Measurements from ENCODE around the gene SLC2A5. TPM values are rescaled to one million over a fixed set of nuclear protein-coding genes. Genes with fewer than 3 reads are reported as not detected.

Gene SLC2A5
- total RNA-seq, 1 experiment from 2014 or later: 0.61 TPM

DNA sequence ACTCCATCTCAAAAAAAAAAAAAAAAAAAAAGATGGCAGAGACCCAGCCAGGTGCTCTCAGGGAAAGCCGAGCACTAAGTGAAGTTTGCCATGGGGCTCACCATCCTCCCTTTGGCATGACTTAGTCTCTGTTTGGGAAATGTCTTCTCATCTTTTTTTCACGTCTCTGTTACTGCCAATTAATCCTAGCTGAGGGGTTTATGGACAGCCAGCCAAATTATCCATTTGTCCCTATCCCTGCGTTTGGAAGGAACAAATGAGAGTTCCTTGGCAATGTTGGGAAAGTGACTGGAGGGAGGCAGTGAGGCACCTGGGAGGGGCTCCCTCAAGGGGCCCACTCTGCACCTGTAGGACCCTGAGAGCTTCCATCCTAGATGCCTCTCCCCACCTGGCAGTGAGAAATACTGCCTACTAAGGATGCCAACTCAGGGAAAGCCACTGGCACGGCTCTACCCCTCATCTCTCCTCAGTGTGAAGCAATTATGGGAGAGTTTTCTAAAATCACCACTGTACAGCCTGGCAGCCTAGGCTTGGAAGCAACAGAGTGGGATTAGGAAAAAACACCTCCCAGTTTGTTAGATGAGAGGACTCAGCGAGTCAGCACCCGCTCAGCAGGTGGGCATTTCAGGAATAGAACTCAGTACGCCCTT is 23.4 kb downstream of the SLC2A5 start:
- TF ChIP-seq, protein P1, sequence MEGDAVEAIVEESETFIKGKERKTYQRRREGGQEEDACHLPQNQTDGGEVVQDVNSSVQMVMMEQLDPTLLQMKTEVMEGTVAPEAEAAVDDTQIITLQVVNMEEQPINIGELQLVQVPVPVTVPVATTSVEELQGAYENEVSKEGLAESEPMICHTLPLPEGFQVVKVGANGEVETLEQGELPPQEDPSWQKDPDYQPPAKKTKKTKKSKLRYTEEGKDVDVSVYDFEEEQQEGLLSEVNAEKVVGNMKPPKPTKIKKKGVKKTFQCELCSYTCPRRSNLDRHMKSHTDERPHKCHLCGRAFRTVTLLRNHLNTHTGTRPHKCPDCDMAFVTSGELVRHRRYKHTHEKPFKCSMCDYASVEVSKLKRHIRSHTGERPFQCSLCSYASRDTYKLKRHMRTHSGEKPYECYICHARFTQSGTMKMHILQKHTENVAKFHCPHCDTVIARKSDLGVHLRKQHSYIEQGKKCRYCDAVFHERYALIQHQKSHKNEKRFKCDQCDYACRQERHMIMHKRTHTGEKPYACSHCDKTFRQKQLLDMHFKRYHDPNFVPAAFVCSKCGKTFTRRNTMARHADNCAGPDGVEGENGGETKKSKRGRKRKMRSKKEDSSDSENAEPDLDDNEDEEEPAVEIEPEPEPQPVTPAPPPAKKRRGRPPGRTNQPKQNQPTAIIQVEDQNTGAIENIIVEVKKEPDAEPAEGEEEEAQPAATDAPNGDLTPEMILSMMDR (IDR thresholded peaks at IDR 0.05; ENCODE audit: unreplicated experiment): no peak
- Mint-ChIP-seq H3K36me3 (ENCODE audit: insufficient read depth, unreplicated experiment) (no peaks in the 10 kb centered on the region), H3K4me1 (ENCODE audit: insufficient read depth, unreplicated experiment) (no peaks in the 10 kb centered on the region), H3K27me3 (ENCODE audit: insufficient read depth, unreplicated experiment) (no peaks in the 10 kb centered on the region), H3K9me3 (ENCODE audit: unreplicated experiment) (no peaks in the 10 kb centered on the region), H3K4me3 (ENCODE audit: unreplicated experiment) (no peak overlapping the region), H3K27ac (ENCODE audit: low read depth, unreplicated experiment) (no peak overlapping the region)
- intact Hi-C loops (cut with micrococcal nuclease): no loop called here
- no TSS peak for BruUV-seq (replicated peaks)
- no peak for DNase-seq (ENCODE audit: unreplicated experiment)
- CTCF ChIA-PET: interaction anchor here (0.7 kb wide), 1 partner anchor 156 kb away, joined by 3 read pairs; no protein-coding TSS in a partner anchor
- POLR2A ChIA-PET: no interaction called here

DNA sequence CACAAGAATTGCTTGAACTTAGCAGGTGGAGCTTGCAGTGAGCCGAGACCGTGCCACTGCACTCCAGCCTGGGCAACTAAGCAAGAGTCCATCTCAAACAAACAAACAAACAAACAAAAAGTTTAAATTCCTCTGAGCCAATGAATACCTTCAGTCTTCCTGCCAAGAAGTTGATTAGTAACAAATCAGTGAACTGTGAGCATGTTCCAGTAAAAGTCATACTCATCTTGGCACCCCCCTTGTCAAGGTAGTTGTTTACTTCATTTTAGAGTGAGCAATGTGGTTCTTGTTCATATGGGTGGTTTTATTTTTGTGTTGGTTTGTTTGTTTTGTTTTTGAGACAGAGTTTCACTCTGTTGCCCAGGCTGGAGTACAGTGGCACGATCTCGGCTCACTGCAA is 25.2 kb downstream of the SLC2A5 start:
- TF ChIP-seq, protein P1 (IDR thresholded peaks at IDR 0.05; ENCODE audit: unreplicated experiment): no peak
- no peak overlapping the region for H3K27ac Mint-ChIP-seq (ENCODE audit: low read depth, unreplicated experiment)
- no peaks in the 10 kb centered on the region for H3K4me1 Mint-ChIP-seq (ENCODE audit: insufficient read depth, unreplicated experiment)
- POLR2A ChIA-PET: interaction anchor here (0.6 kb wide), 1 partner anchor 175 kb away, joined by 3 read pairs; no protein-coding TSS in a partner anchor
- CTCF ChIA-PET: no interaction called here
- no peaks in the 10 kb centered on the region for H3K27me3 Mint-ChIP-seq (ENCODE audit: insufficient read depth, unreplicated experiment)
- H3K4me3 Mint-ChIP-seq (ENCODE audit: unreplicated experiment): no peak overlapping the region
- no peaks in the 10 kb centered on the region for H3K36me3 Mint-ChIP-seq (ENCODE audit: insufficient read depth, unreplicated experiment)
- DNase-seq (ENCODE audit: unreplicated experiment): no peak
- intact Hi-C loops (cut with micrococcal nuclease): no loop called here
- BruUV-seq (replicated peaks): no TSS peak
- H3K9me3 Mint-ChIP-seq (ENCODE audit: unreplicated experiment): no peaks in the 10 kb centered on the region

DNA sequence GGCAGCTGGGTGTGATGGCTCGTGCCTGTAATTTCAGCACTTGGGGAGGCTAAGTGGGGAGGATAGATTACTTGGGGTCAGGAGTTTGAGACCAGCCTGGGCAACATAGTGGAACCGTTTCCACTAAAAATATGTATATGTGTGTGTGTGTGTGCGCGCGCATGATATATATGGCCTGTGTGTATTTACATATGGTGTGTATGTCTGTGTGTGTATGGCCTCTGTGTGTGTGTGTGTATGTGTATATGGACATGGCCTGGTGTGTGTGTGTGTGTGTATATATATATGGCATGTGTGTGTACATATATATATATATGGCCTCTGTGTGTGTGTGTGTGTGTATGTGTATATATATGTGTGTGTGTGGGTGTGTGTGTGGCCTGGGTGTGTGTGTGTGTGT is 27.2 kb downstream of the SLC2A5 start:
- no TSS peak for BruUV-seq (replicated peaks)
- CTCF ChIA-PET: interaction anchor here (0.6 kb wide), 1 partner anchor 37 kb away, joined by 3 read pairs; no protein-coding TSS in a partner anchor
- no peak overlapping the region for H3K4me3 Mint-ChIP-seq (ENCODE audit: unreplicated experiment)

DNA sequence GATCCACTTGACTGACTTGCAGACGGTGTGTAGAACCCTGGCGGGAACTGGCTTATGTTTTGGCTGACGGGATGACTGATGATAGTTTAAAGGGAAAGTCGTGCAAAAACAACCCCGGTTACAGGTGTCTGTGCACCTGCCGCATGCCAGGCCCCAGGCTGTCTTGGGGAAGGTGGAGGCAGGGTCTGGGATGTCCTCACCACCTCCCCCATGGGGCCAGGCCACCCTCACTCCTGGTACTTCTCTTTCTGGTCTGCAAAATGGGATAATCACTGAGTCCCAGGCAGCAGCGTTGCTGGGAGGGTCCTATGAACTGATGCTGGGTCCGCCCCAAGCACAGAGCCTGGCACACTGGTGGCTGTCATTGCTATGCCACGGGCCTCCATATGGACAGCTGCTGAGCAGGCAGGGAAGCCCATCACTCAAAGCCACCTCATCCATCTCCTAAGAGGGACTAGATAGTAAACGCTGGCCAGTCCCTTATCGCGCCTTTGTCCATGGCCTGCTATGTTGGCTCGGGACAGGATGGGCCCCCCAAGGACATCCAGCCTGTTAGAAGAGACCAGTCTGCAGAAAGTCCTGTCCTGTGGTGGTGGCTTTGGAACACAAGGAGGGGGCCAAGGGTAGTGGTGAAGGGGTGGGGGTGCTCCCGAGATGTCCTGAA is 28.2 kb downstream of the SLC2A5 start:
- no peaks in the 10 kb centered on the region for H3K36me3 Mint-ChIP-seq (ENCODE audit: insufficient read depth, unreplicated experiment)
- no peak for DNase-seq (ENCODE audit: unreplicated experiment)
- no peaks in the 10 kb centered on the region for H3K9me3 Mint-ChIP-seq (ENCODE audit: unreplicated experiment)
- no peak overlapping the region for H3K27ac Mint-ChIP-seq (ENCODE audit: low read depth, unreplicated experiment)
- intact Hi-C loops (cut with micrococcal nuclease): no loop called here
- CTCF ChIA-PET: interaction anchor here (0.6 kb wide), 1 partner anchor 451 kb away, joined by 4 read pairs; no protein-coding TSS in a partner anchor
- peaks cover 16% of the 10 kb centered on the region for H3K4me1 Mint-ChIP-seq (ENCODE audit: insufficient read depth, unreplicated experiment)
- no TSS peak for BruUV-seq (replicated peaks)
- no peaks in the 10 kb centered on the region for H3K27me3 Mint-ChIP-seq (ENCODE audit: insufficient read depth, unreplicated experiment)
- no peak overlapping the region for H3K4me3 Mint-ChIP-seq (ENCODE audit: unreplicated experiment)
- POLR2A ChIA-PET: no interaction called here
- TF ChIP-seq, protein P1 (IDR thresholded peaks at IDR 0.05; ENCODE audit: unreplicated experiment): no peak

More for the DNA sequence above, 27.2 kb downstream of the SLC2A5 start:
- Mint-ChIP-seq H3K4me1 (ENCODE audit: insufficient read depth, unreplicated experiment) (peaks cover 16% of the 10 kb centered on the region), H3K27ac (ENCODE audit: low read depth, unreplicated experiment) (no peak overlapping the region), H3K9me3 (ENCODE audit: unreplicated experiment) (no peaks in the 10 kb centered on the region), H3K36me3 (ENCODE audit: insufficient read depth, unreplicated experiment) (no peaks in the 10 kb centered on the region), H3K27me3 (ENCODE audit: insufficient read depth, unreplicated experiment) (no peaks in the 10 kb centered on the region)
- no peak for DNase-seq (ENCODE audit: unreplicated experiment)
- POLR2A ChIA-PET: no interaction called here
- intact Hi-C loops (cut with micrococcal nuclease): no loop called here
- TF ChIP-seq, protein P1 (IDR thresholded peaks at IDR 0.05; ENCODE audit: unreplicated experiment): no peak
